Fibroblast of skin of scalp (primary cell): Measurements from ENCODE around the gene BAG2.

ENCODE experiments used
- DNase-seq: peaks from one replicate; pipeline ENCODE4 v3.0.0-alpha.2; 2013

BAG2 gene

GRCh38 chr6:57174511-57174907, 2.4 kb downstream of the BAG2 start:
- no peak for DNase-seq

GRCh38 chr6:57177545-57178265, 5.6 kb downstream of the BAG2 start:
- DNase-seq, result no peak

GRCh38 chr6:57180596-57180995, 8.5 kb downstream of the BAG2 start:
- no peak for DNase-seq

- no peak for DNase-seq
Observed at GRCh38 chr6:57182017-57182432, 9.9 kb downstream of the BAG2 start.

- DNase-seq, result peak; percentile 44
Observed at GRCh38 chr6:57183336-57183735, 11.2 kb downstream of the BAG2 start.

- DNase-seq, result peak; percentile 66
Observed at GRCh38 chr6:57190140-57190539, 18.0 kb downstream of the BAG2 start.

- no peak for DNase-seq
Observed at GRCh38 chr6:57193177-57193576, 21.1 kb downstream of the BAG2 start.

GRCh38 chr6:57195457-57195856, 23.3 kb downstream of the BAG2 start:
- no peak for DNase-seq

GRCh38 chr6:57198926-57199636, 27.0 kb downstream of the BAG2 start:
- no peak for DNase-seq

- DNase-seq, result no peak
Observed at GRCh38 chr6:57201718-57202117, 29.6 kb downstream of the BAG2 start.

GRCh38 chr6:57205550-57206328, 33.6 kb downstream of the BAG2 start:
- DNase-seq, result no peak

- DNase-seq, result no peak
Observed at GRCh38 chr6:57207141-57207540, 35.0 kb downstream of the BAG2 start.

GRCh38 chr6:57207872-57208271, 35.7 kb downstream of the BAG2 start:
- DNase-seq, result no peak

GRCh38 chr6:57209030-57209429, 36.9 kb downstream of the BAG2 start:
- DNase-seq, result no peak

- DNase-seq, result no peak
Observed at GRCh38 chr6:57210060-57210459, 37.9 kb downstream of the BAG2 start.

- no peak for DNase-seq
Observed at GRCh38 chr6:57215260-57215659, 43.1 kb downstream of the BAG2 start.

GRCh38 chr6:57216235-57217101, 44.3 kb downstream of the BAG2 start:
- no peak for DNase-seq

- no peak for DNase-seq
Observed at GRCh38 chr6:57217270-57217669, 45.1 kb downstream of the BAG2 start.

GRCh38 chr6:57220083-57220703, 48.1 kb downstream of the BAG2 start:
- DNase-seq, result no peak

GRCh38 chr6:57221191-57221935, 49.2 kb downstream of the BAG2 start:
- DNase-seq, result peak; percentile 79
